ENCODE measurements around the gene TRDMT1. TPM values are rescaled to one million over a fixed set of nuclear protein-coding genes. Genes with fewer than 3 reads are reported as not detected.

TRDMT1 gene
- polyA plus RNA-seq, 1 donor (not counting 4 experiments of a cell fraction or from before 2014, with no cell fraction given), result 6.6 TPM

DNA sequence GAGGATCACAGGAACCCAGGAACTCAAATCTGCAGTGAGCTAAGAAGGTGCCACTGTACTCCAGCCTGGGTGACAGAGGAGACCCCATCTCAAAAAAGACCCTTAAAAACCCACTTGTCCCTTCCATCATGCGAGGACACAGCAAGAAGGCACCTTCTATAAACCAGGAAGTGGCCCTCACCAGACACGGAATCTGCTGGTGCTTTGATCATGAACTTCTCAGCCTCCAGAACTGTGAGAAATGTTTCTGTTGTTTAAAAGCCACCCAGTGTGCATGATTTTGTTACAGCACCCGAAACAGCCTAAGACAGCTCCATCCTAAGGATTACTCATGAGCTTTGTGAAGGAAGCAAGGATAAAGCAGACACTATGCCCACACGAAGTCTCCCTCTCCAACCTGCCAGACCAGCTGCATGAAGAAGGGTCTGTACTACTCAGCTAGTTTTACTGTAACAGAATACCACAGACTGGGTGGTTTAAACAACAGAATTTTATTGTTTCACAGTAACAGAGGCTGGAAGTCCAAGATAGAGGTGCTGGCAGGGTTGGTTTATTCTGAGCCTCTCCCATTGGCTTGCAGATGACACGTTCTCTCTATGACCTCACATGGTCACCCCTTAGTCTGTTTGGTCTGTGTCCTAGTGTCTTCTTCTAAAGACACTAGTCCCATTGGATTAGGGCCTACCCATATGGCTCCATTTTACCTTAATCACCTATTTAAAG, 40.3 kb upstream of the TRDMT1 start:
- DNase-seq (ENCODE audit: low read depth, low spot score), result no peak
- Histone ChIP-seq H3K4me2 (ENCODE audit: control insufficient read depth, extremely low read depth, insufficient read depth, low read depth, low read length) (no peak overlapping the region), H3K4me3 (ENCODE audit: control insufficient read depth in 2 of 3, extremely low read depth in 1 of 3, insufficient read depth in 2 of 3, low read depth in 1 of 3, low read length in 3 of 3) (no peak overlapping the region), H2AFZ (ENCODE audit: control insufficient read depth, low read length) (no peak overlapping the region), H3K36me3 (ENCODE audit: control insufficient read depth in 2 of 2, extremely low read depth in 1 of 2, insufficient read depth in 2 of 2, low read length in 2 of 2) (no peaks in the 10 kb centered on the region), H3K27me3 (ENCODE audit: control insufficient read depth, extremely low read depth, insufficient read depth, low read length) (no peaks in the 10 kb centered on the region), H3K9me3 (ENCODE audit: control insufficient read depth, low read depth, low read length) (no peaks in the 10 kb centered on the region), H3K9ac (ENCODE audit: control insufficient read depth, extremely low read depth, insufficient read depth, low read length) (no peak overlapping the region), H3K79me2 (ENCODE audit: control insufficient read depth, insufficient read depth, low read length) (no peaks in the 10 kb centered on the region), H3K4me1 (ENCODE audit: control insufficient read depth, extremely low read depth, insufficient read depth, low read length) (no peaks in the 10 kb centered on the region), H3K27ac (ENCODE audit: control insufficient read depth, insufficient read depth, low read length) (no peak overlapping the region), H3K9me1 (ENCODE audit: control insufficient read depth, extremely low read depth, insufficient read depth, low read length) (no peaks in the 10 kb centered on the region), H4K20me1 (ENCODE audit: control insufficient read depth, extremely low read depth, insufficient read depth, low read length) (no peaks in the 10 kb centered on the region)
- TF ChIP-seq EZH2 (IDR thresholded peaks at IDR 0.05; ENCODE audit: low read length), result no peak
- TF ChIP-seq, protein P1, sequence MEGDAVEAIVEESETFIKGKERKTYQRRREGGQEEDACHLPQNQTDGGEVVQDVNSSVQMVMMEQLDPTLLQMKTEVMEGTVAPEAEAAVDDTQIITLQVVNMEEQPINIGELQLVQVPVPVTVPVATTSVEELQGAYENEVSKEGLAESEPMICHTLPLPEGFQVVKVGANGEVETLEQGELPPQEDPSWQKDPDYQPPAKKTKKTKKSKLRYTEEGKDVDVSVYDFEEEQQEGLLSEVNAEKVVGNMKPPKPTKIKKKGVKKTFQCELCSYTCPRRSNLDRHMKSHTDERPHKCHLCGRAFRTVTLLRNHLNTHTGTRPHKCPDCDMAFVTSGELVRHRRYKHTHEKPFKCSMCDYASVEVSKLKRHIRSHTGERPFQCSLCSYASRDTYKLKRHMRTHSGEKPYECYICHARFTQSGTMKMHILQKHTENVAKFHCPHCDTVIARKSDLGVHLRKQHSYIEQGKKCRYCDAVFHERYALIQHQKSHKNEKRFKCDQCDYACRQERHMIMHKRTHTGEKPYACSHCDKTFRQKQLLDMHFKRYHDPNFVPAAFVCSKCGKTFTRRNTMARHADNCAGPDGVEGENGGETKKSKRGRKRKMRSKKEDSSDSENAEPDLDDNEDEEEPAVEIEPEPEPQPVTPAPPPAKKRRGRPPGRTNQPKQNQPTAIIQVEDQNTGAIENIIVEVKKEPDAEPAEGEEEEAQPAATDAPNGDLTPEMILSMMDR (optimal IDR thresholded peaks at IDR 0.05 in 1 of 3, IDR thresholded peaks at IDR 0.05 in 1 of 3, conservative IDR thresholded peaks at IDR 0.05 in 1 of 3; ENCODE audit: extremely low read depth in 1 of 3, insufficient read depth in 2 of 3, low read length in 3 of 3), result no peak
- FAIRE-seq, result no peak
- dilution Hi-C loops (cut with MboI; ENCODE audit: extremely low pct_ligation_motif_present, low sequenced_read_pairs), result no loop called here

DNA sequence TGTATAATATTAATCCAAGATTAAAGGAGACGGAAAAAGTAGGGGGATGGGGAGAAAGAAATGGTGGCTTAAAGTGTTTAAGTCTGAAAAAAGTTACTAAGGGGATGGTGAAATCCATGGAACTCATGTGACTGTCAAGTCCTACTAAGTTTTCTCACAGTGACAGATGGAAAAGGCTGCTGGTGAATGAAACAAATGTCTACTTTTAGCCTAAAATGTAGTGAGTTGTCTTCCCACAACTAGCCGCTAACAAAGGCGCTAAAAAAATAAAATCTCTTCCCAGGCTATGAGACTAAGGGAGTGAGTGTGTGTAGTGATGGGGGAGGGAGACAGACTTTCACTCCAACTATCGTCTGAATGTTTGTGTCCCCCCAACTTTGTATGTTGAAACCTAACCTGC, 39.1 kb upstream of the TRDMT1 start:
- dilution Hi-C loops (cut with MboI; ENCODE audit: extremely low pct_ligation_motif_present, low sequenced_read_pairs), result no loop called here
- H3K4me3 ChIP-seq (ENCODE audit: control insufficient read depth in 2 of 3, extremely low read depth in 1 of 3, insufficient read depth in 2 of 3, low read depth in 1 of 3, low read length in 3 of 3), result no peak overlapping the region

More for the DNA sequence above, 39.1 kb upstream of the TRDMT1 start:
- no peaks in the 10 kb centered on the region for H3K27me3 ChIP-seq (ENCODE audit: control insufficient read depth, extremely low read depth, insufficient read depth, low read length)
- H2AFZ ChIP-seq (ENCODE audit: control insufficient read depth, low read length), result no peak overlapping the region
- no peaks in the 10 kb centered on the region for H3K4me1 ChIP-seq (ENCODE audit: control insufficient read depth, extremely low read depth, insufficient read depth, low read length)
- peaks cover 0 to 3% of the 10 kb centered on the region in 2 experiments for H3K36me3 ChIP-seq (ENCODE audit: control insufficient read depth in 2 of 2, extremely low read depth in 1 of 2, insufficient read depth in 2 of 2, low read length in 2 of 2)
- H3K9ac ChIP-seq (ENCODE audit: control insufficient read depth, extremely low read depth, insufficient read depth, low read length), result no peak overlapping the region
- H3K9me1 ChIP-seq (ENCODE audit: control insufficient read depth, extremely low read depth, insufficient read depth, low read length), result no peaks in the 10 kb centered on the region
- H3K79me2 ChIP-seq (ENCODE audit: control insufficient read depth, insufficient read depth, low read length), result no peaks in the 10 kb centered on the region
- H3K27ac ChIP-seq (ENCODE audit: control insufficient read depth, insufficient read depth, low read length), result no peak overlapping the region
- FAIRE-seq (no peak), DNase-seq (ENCODE audit: low read depth, low spot score) (no peak)
- no peak overlapping the region for H3K4me2 ChIP-seq (ENCODE audit: control insufficient read depth, extremely low read depth, insufficient read depth, low read depth, low read length)
- no peaks in the 10 kb centered on the region for H3K9me3 ChIP-seq (ENCODE audit: control insufficient read depth, low read depth, low read length)
- H4K20me1 ChIP-seq (ENCODE audit: control insufficient read depth, extremely low read depth, insufficient read depth, low read length), result no peaks in the 10 kb centered on the region
- TF ChIP-seq EZH2 (IDR thresholded peaks at IDR 0.05; ENCODE audit: low read length), result no peak
- TF ChIP-seq, protein P1 (optimal IDR thresholded peaks at IDR 0.05 in 1 of 3, IDR thresholded peaks at IDR 0.05 in 1 of 3, conservative IDR thresholded peaks at IDR 0.05 in 1 of 3; ENCODE audit: extremely low read depth in 1 of 3, insufficient read depth in 2 of 3, low read length in 3 of 3), result no peak

All from keratinocyte (primary cell).